Calu3 (cell line): ENCODE data around the gene FUT4. TPM values are rescaled to one million over a fixed set of nuclear protein-coding genes. Genes with fewer than 3 reads are reported as not detected.
"Not testable (repeated sequence)": the region's sequence is repeated elsewhere in the genome, so short reads cannot be mapped to it uniquely, and the experiment has no call there.

Experiments used
- BruUV-seq: library from RNA; stranded (reverse); fragments of 400-500 nt; replicated peaks from 2 replicates; lab custom pipeline; 2021; lab: Mats Ljungman, UMichigan
- CTCF ChIA-PET: fragments of 300-600 bp; sonication (Branson Sonifier 250); formaldehyde crosslinking; loops from one replicate; lab custom pipeline; 2022; ENCODE audit warnings: antibody characterized with exemption; lab: Charles Lee
- DNase-seq: peaks from one replicate; pipeline ENCODE4 v3.0.0; 2022
- H3K27ac Mint-ChIP-seq: one replicate; pipeline ENCODE4 v1.8.0; 2022; ENCODE audit warnings: mixed read lengths; ENCODE audit not compliant: unreplicated experiment
- H3K27me3 Mint-ChIP-seq: one replicate; pipeline ENCODE4 v1.8.0; 2022; ENCODE audit warnings: mixed read lengths; ENCODE audit not compliant: unreplicated experiment
- H3K36me3 Mint-ChIP-seq: one replicate; pipeline ENCODE4 v1.8.0; 2022; ENCODE audit warnings: mild to moderate bottlenecking, moderate library complexity, mixed read lengths; ENCODE audit not compliant: insufficient read depth, unreplicated experiment
- H3K4me1 Mint-ChIP-seq: one replicate; pipeline ENCODE4 v1.8.0; 2022; ENCODE audit warnings: mild to moderate bottlenecking, low read depth, mixed read lengths; ENCODE audit not compliant: unreplicated experiment
- H3K4me3 Mint-ChIP-seq: one replicate; pipeline ENCODE4 v1.8.0; 2022; ENCODE audit warnings: mild to moderate bottlenecking, low read depth, moderate library complexity, mixed read lengths; ENCODE audit not compliant: unreplicated experiment
- H3K9me3 Mint-ChIP-seq: one replicate; pipeline ENCODE4 v1.8.0; 2022; ENCODE audit warnings: low read depth, mixed read lengths; ENCODE audit not compliant: unreplicated experiment
- CTCF ChIP-seq: fragments of 200-600 bp; IDR thresholded peaks from one replicate; pipeline ENCODE4 v1.8.0; 2022; ENCODE audit warnings: antibody characterized with exemption; ENCODE audit not compliant: unreplicated experiment
- intact Hi-C: fragments of 100-400 bp; cut with micrococcal nuclease; formaldehyde crosslinking; loops from one replicate; pipeline ENCODE4 v1.10.0; 2022; ENCODE audit not compliant: unreplicated experiment
- total RNA-seq: library from RNA; stranded (reverse); gene quantifications from 2 replicates; pipeline ENCODE4 v1.2.3, GENCODE V29; 2022

The FUT4 gene
- total RNA-seq, 1 experiment from 2014 or later, result 28.6 TPM

- Mint-ChIP-seq H3K27me3 (no peaks in the 10 kb centered on the region), H3K4me1 (peaks cover 13% of the 10 kb centered on the region), H3K9me3 (no peaks in the 10 kb centered on the region), H3K36me3 (peaks cover 65% of the 10 kb centered on the region), H3K27ac (no peak overlapping the region), H3K4me3 (peak overlapping the region; percentile 82)
- CTCF ChIA-PET, result no interaction called here
- intact Hi-C loops, result loop anchor here (5.0 kb wide), 1 partner anchor 38 kb away; no protein-coding TSS in a partner anchor
- BruUV-seq, result no TSS peak
- DNase-seq, result no peak
- no peak for TF ChIP-seq CTCF
Observed at GRCh38 chr11:94549146-94549545, 5.4 kb downstream of the FUT4 start.

- intact Hi-C loops, result loop anchor here (2.0 to 10.0 kb wide), 2 partner anchors 52 to 224 kb away; no protein-coding TSS in a partner anchor
- CTCF ChIA-PET, result no interaction called here
- Mint-ChIP-seq H3K9me3 (no peaks in the 10 kb centered on the region), H3K4me3 (peak overlapping the region; percentile 82), H3K4me1 (peaks cover 18% of the 10 kb centered on the region), H3K27ac (peak overlapping the region; percentile 18), H3K27me3 (no peaks in the 10 kb centered on the region), H3K36me3 (peaks cover 52% of the 10 kb centered on the region)
- no peak for TF ChIP-seq CTCF
- DNase-seq, result no peak
- no TSS peak for BruUV-seq
Observed at GRCh38 chr11:94550513-94550912, 6.8 kb downstream of the FUT4 start.

- no TSS peak for BruUV-seq
- peaks cover 18% of the 10 kb centered on the region for H3K36me3 Mint-ChIP-seq
- peaks cover 34% of the 10 kb centered on the region for H3K4me1 Mint-ChIP-seq
- no peak overlapping the region for H3K27ac Mint-ChIP-seq
- CTCF ChIA-PET, result no interaction called here
- H3K27me3 Mint-ChIP-seq, result no peaks in the 10 kb centered on the region
- intact Hi-C loops, result loop anchor here (10.0 kb wide), 1 partner anchor 221 kb away; no protein-coding TSS in a partner anchor
- no peak for DNase-seq
- no peak for TF ChIP-seq CTCF
- no peaks in the 10 kb centered on the region for H3K9me3 Mint-ChIP-seq
- no peak overlapping the region for H3K4me3 Mint-ChIP-seq
Observed at GRCh38 chr11:94553938-94554337, 10.2 kb downstream of the FUT4 start.

- H3K9me3 Mint-ChIP-seq, CTCF ChIA-PET, DNase-seq, H3K36me3 Mint-ChIP-seq, H3K27me3 Mint-ChIP-seq, H3K4me3 Mint-ChIP-seq, BruUV-seq: not testable (repeated sequence)
- Mint-ChIP-seq H3K27ac (peak overlapping the region; percentile 27), H3K4me1 (peaks cover 21% of the 10 kb centered on the region)
- intact Hi-C loops, result loop anchor here (10.0 kb wide), 1 partner anchor 219 kb away; no protein-coding TSS in a partner anchor
Observed at GRCh38 chr11:94555752-94556329, 12.1 kb downstream of the FUT4 start.

GRCh38 chr11:94557421-94557820 lies 13.7 kb downstream of the FUT4 start:
- Mint-ChIP-seq H3K36me3 (no peaks in the 10 kb centered on the region), H3K9me3 (no peaks in the 10 kb centered on the region), H3K27me3 (no peaks in the 10 kb centered on the region), H3K4me1 (peaks cover 21% of the 10 kb centered on the region), H3K27ac (no peak overlapping the region), H3K4me3 (no peak overlapping the region)
- CTCF ChIA-PET, result no interaction called here
- no peak for DNase-seq
- no peak for TF ChIP-seq CTCF
- no TSS peak for BruUV-seq
- intact Hi-C loops, result loop anchor here (10.0 kb wide), 1 partner anchor 217 kb away; no protein-coding TSS in a partner anchor
